ENCODE results near the gene SLC26A3. TPM values are rescaled to one million over a fixed set of nuclear protein-coding genes. Genes with fewer than 3 reads are reported as not detected.

SLC26A3 gene
- total and polyA plus RNA-seq, 8 donors, result 0.04 TPM; not detected in 7

DNA sequence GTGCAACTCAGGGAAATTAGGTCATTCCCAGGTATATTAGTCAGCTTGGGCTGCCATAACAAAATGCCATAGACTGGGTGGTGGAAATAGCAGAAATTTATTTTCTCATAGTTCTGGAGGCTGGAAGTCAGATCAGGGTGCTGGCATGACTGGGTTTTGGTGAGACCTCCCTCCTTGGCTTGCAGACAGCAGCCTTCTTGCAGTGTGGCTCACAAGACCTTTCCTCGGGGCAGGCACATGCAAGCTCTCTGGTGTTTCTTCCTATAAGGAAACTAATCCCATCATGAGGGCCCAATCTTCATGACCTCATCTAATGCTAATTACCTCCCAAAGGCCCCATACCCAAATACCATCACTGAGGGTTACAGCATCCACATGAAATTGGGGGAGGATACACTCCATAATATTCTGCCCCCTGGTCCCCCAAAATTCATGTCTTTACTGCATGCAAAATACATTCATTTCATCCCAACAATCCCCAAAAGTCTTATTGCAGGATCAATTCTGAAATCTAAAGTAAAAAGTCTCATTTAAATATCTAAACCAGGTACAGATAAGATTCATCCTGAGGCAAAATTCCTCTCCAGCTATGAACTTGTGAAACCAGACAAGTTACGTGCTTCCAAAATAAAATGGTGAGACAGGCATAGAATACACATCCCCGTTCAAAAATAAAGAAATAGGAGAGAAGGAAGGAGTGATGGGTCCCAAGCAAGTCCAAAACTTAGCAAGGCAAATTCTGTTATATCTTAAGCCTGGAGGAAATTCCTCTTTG lies 76.5 kb downstream of the SLC26A3 start:
- no peaks in the 10 kb centered on the region for H3K9me3 ChIP-seq
- no peak for DNase-seq
- intact Hi-C loops (cut with DNase I), result loop anchor here in 1 of 2 donors (5.0 kb wide), 1 partner anchor 264 kb away; no protein-coding TSS in a partner anchor

DNA sequence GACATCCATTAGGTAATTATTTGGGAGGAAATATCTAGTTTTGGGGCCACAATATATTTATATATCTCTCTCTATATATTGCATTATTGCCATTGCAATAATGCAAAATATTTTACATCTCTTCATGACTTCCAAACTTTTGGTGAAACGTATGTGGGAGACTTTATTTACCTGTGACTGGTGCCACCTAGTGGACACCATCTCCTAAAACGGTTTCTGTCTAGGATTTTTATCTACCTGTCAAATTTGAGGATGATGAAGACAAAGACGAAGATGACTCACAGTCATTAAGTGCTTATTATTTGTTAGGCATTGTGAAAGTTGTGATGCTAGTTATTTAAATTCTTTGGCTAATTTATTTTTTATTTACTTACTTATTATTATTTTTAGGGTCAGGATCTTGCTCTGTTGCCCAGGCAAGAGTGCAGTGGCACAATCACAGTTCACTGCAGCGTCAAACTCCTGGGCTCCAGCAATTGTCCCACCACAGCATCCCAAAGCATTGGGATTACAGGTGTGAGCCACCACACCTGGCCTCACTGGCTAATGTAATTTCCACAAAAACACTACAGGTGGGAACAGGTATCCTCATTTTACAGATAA lies 77.8 kb downstream of the SLC26A3 start:
- Histone ChIP-seq H3K4me1 (no peaks in the 10 kb centered on the region), H3K9me3 (no peaks in the 10 kb centered on the region), H3K27ac (no peak overlapping the region), H3K27me3 (peaks cover 4 to 9% of the 10 kb centered on the region in 2 donors), H3K36me3 (no peaks in the 10 kb centered on the region), H3K4me3 (no peak overlapping the region)
- DNase-seq, result peak in 2 of 4 donors; percentile 30 to 65
- intact Hi-C loops (cut with DNase I), result loop anchor here in 1 of 2 donors (5.0 kb wide), 1 partner anchor 263 kb away; no protein-coding TSS in a partner anchor
- peak; percentile 51 to 59 for TF ChIP-seq CTCF (IDR thresholded peaks at IDR 0.05)
- ATAC-seq, result peak; percentile 72

More for the DNA sequence above, 76.5 kb downstream of the SLC26A3 start:
- H3K4me1 ChIP-seq, result no peaks in the 10 kb centered on the region
- peaks cover 4 to 9% of the 10 kb centered on the region in 2 donors for H3K27me3 ChIP-seq
- no peak for ATAC-seq
- no peak for TF ChIP-seq CTCF (IDR thresholded peaks at IDR 0.05)
- H3K36me3 ChIP-seq, result no peaks in the 10 kb centered on the region
- no peak overlapping the region for H3K27ac ChIP-seq
- H3K4me3 ChIP-seq, result no peak overlapping the region

DNA sequence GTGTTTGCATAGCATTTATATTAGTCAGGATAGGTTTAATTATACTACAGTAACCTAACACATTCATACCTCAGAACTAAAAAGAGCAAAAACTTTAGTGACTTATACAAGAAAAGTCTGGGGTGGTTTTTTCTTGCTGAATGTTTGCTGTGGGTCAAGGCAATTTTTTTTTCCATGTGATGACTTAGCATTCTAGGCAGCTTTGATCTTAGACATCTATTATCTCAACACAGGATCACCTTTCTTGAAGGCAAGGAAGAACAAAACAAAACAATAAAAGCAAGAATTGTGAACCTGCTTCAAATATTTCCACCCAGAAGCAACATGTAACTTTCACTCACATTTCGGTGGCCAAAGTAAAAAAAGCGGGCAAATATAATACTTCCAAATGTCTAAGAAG lies 79.8 kb downstream of the SLC26A3 start:
- Histone ChIP-seq H3K4me1 (no peaks in the 10 kb centered on the region), H3K27me3 (peaks cover 4 to 8% of the 10 kb centered on the region in 2 donors), H3K27ac (no peak overlapping the region), H3K4me3 (no peak overlapping the region), H3K36me3 (no peaks in the 10 kb centered on the region), H3K9me3 (no peaks in the 10 kb centered on the region)
- no peak for TF ChIP-seq CTCF (IDR thresholded peaks at IDR 0.05)
- no peak for DNase-seq
- ATAC-seq, result no peak
- intact Hi-C loops (cut with DNase I), result no loop called here

DNA sequence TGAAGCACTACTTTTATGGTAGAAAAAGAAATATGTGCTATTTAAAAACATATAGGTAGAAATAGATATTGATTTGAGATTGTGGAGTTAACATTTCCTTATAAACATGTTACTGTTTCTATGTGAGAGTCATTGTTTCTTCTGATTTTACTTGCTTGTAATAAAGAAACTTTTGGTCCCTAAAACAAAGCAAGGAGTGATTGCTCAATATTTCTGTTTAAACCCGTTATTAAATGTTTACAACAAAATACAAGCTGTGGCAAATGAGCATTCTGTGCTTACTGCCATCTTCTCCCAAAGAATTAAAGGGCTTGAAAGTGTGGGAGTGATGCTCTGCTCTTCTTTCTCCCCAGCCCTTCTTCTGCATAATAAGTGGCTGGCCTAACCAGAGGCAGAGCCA lies 81.7 kb downstream of the SLC26A3 start:
- ATAC-seq, result no peak
- Histone ChIP-seq H3K4me1 (no peaks in the 10 kb centered on the region), H3K27me3 (no peaks in the 10 kb centered on the region), H3K27ac (no peak overlapping the region), H3K4me3 (no peak overlapping the region), H3K9me3 (no peaks in the 10 kb centered on the region), H3K36me3 (no peaks in the 10 kb centered on the region)
- intact Hi-C loops (cut with DNase I), result no loop called here
- no peak for TF ChIP-seq CTCF (IDR thresholded peaks at IDR 0.05)
- DNase-seq, result no peak

DNA sequence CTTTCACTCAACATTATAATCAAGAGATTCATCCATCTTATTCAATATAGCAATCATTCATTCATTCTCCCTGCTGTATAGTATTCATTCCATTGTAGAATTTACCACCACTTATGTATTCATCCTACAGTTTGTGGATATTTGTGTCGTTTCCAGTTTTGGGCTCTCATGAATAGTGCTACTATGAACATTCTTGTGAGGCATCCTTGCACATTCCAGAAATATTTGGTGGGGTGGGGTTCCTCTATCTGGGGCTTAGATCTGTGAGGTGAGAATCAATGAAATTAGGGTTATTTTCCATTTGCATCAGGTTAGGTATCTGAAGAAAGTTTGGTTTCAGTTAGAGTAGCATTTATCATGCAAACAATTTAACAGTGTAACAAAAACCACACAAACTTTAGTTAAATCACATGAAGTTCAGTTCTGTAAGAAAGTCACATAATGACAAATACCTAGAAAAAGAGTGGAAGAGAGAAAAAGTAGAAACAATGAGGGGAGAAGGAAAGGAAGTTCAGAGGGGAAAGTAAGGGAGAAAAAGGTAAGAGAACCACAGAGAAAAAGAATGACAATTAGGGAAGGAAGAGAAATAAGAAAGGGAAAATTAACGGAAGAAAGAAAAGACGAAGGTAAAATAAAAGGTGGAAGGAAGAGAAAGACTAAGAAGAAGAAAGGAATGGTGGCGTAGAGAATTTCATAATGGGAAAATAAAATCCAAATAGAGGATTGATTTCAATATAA lies 84.4 kb downstream of the SLC26A3 start:
- no peak for ATAC-seq
- H3K4me3 ChIP-seq, result no peak overlapping the region
- TF ChIP-seq CTCF (IDR thresholded peaks at IDR 0.05), result no peak

More for the DNA sequence above, 84.4 kb downstream of the SLC26A3 start:
- H3K27me3 ChIP-seq, result no peaks in the 10 kb centered on the region
- H3K4me1 ChIP-seq, result no peaks in the 10 kb centered on the region
- H3K27ac ChIP-seq, result no peak overlapping the region
- no peak for DNase-seq
- H3K36me3 ChIP-seq, result no peaks in the 10 kb centered on the region
- intact Hi-C loops (cut with DNase I), result no loop called here
- no peaks in the 10 kb centered on the region for H3K9me3 ChIP-seq

All from left lung (tissue), 10 donors.